HG03159 (cell line): ENCODE measurements around the gene PRIMA1.

Experiments
- ATAC-seq: cut with Tn5 transposase; IDR thresholded peaks from one replicate; pipeline ENCODE4 v1.9.1; 2021; ENCODE audit warnings: mild to moderate bottlenecking, moderate library complexity; ENCODE audit not compliant: unreplicated experiment

The PRIMA1 gene

DNA sequence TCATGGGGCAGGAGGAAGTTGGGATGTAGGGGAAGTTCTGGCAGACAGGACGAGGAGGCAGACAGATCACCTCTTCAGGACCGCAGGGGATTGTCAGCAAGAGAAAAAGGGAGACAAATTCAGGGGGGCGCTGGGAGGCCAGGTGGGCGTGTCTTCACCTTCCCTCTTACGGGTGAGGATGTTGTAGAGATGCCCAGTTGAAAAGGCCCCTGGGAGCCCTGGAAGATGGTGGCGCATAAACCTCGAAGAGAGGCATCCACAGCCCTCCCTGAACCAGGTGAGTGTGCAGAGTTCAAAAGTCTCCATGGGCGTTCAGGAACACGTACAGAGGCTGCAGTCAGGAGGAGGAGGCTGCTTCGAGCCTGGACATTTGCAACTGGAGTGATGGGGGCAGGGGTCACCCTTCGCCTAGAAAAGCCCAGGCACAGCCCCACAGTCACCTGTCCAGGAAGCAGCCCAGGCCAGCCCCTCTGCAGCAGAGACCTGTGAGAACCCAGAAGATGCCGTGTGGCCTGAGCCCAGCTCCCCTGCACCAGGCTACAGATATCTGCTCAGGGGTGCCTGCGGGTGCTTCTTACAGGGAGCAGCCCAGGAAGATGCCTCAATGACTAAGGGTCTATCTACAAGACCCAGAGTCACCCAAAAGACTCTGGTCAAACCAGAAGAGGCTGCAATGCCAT, 74.4 kb downstream of the PRIMA1 start:
- ATAC-seq: no peak

DNA sequence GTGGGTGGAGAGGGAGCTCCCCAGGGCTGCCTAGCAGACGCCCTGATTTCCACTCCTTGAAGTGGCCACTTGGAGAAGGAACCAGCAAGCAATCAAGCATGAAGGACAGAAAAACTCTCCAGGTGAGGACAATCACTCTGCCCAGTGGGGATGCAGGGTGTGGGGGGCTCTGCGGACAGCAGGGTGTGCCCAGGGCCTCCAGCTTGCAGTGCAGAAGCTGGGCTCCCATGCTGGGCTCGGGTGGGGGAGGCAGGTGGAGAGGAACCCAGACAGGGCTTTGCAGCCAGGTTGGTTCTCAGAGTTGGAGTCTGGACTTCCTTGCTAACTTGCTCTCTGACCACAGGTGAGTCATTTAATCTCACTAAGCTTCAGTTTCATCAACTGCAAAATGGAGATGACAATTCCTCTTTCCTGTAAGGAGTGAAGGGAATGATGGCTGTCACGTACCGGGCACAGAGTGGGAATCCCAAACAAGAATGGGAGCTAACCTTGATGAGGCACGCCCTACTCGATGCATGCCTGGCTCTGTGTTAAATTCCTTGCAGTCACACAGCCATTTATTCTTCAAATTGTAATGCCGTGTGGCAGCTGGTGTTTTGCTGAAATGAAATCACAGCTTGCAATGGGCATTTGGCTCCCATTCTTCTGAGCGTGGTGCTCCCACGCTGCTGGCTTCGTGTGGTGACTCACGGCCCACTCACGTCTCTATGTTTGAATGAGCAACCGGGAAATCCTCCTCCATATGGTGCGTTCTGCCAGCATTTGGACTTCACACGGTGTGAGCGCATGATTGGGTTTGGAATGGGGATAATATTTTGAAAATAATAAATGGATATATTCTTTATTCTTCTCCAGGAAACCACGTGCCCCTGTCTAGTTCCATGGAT, 75.2 kb downstream of the PRIMA1 start:
- ATAC-seq: no peak

DNA sequence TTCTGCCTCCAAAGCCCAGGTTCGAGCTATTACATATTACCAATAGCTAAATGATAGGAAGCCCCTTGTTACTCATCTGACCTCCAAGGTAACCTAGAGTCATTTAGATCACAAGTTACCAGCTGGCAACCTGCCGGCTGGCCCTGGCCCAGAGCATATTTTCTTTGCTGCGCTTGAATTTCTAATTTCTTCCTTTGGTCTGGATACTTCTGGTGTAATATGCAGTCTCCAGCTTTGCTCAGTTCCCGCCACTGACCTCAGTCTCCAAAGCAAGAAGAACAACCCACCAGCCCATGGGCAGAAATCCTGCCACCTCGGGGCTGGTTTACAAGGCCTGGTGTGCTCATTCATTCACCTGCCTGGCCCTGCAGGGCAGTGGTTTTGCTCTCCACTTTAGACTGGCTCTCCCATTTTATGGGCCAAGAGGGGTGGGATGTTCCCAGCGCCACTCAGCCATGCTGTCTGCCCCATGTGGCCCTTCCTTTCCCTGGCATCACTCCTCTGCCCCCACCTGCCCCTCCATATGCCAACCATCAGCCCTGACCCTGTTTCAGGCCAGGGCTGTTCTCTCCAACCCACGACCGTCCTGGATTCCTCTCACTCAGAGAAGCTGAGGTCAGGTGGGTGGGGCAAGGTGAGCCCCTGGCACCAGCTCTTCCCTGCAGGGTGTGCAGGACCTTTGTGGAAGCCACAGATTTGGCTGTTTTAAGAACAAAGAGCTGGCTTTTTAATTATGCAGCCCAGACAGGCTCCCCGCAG, 76.0 kb downstream of the PRIMA1 start:
- no peak for ATAC-seq

DNA sequence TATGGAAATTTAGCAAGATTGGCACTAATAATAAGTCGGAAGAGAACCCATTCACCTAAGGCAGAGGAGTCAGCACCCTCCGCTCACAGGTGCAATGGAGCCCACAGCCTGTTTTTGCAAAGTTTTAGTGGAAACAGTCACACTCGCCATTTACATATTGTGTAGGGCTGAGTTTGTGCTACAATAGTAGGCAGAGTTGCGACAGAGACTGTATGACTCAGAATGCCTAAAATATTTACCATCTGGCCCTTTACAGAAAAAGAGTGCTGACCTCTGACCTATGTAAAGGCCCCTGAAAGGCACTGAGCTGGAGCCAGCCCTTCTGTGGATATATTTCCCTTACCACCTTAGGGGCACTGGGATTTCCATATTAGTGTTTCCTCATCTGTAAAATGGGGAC, 79.0 kb downstream of the PRIMA1 start:
- ATAC-seq: no peak

DNA sequence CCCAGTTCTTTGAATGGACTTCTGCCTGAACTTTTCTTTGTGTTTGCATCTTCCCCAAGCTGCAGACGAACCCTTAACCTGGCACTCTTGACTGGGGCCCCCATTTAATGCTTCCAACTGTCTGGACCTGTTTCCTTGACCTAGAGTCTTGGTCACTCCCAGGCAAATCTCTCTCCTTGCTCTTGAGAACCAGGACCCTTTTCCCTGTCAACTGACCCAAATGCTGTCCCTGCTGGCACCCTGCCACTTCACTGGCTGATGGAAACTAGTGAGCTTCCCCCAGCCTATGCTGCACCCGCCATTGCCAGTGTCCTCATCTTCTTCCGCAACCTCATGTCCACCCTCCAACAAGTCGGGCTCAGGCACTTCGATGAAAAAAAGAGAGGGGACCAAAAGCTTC, 79.5 kb downstream of the PRIMA1 start:
- ATAC-seq: no peak

DNA sequence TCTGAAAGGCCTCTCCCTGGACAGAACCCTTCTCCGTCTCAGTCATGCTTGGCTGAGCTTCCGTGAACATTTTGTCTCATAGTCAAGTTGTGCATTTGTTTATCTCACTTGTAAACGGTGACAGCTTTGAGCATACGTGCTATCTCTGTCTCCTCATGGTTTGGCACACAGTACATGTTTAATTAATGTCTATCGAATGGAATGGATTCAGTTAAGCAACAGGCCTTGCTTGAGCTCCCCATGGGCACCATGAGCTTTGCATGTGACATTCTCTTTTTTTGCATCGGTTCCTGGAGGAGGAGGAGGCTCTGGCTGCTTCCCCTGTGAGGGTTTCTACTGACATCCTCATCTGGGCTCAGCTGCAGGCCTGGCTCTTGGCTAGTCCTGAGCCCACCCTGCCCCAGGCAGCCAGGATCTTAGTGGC, 80.0 kb downstream of the PRIMA1 start:
- ATAC-seq: no peak

DNA sequence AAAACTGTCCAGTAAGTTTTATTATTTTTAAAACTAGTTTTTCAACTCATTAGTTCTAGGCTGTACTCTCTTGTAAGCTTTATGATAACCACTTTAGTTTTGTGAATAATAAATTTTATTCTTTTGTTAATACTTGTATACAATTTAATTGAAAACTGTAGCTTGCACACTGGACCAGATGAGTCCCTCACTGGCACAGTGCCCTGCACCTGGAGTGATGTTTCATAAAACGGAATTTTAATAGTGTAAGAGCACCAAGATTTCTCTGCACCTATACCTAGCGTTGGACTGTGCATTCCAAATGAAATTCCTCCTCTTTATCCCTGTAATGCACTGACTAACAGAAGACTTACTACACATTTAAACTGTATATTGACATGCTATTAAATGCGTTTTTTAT, 80.8 kb downstream of the PRIMA1 start:
- ATAC-seq: no peak

DNA sequence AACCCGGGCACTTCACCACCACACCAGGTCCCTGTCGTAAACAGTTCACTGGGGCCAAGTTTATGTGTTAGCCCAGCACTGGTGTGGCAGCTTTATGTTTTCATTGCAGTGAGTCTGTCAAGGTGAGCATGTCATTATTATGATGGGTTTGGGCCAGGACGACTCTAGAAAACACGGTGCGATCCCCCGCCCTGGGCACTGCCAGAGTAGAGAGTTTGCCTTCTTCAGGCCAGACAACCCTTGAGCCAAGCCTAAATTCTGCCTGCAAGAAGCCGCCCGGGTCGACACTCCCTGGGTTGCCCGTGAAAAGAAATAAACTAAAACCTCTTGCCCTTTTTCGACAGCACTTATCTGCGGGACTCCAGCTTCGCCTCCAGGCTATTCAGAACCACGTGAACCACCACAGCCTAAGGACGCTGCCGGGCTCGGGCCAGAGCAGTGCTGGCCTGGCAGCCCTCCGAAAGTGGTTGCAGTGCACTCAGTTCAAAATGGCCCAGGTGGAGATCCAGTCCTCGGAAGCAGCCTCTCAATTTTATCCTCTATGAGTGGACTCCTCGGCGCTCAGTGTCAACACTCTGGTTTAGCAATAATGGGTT, 81.8 kb downstream of the PRIMA1 start:
- ATAC-seq: no peak

DNA sequence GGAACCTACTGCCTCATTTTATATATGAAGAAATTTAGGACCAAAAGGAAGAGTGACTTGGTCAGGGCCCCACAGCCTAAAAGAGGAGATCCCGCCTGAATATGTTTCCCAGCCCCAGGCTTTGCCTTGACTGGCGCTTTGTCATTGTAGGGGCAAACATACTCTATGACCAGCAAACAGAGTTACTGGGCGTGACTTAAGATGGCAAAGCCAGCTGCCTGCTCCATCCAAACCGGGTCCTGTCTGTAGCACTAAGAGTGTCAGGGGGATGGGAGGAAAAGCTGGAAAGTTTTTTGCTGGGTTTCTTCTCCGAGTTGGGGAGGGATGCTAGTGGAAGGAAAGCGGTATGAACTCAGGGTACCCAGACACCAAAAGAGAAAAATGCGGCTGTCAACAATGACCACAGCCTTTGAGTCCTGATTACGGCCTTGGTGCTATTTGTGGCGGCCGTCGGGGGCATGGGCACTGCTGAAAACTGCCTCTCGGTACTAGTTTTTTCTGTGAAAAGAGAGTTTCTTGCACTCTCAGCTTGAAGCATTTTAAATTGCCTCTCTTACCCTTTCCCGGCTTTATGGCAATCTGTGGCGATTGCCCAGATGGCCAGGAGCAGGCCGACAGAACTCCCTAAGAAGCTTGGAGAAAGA, 82.7 kb downstream of the PRIMA1 start:
- ATAC-seq: no peak

DNA sequence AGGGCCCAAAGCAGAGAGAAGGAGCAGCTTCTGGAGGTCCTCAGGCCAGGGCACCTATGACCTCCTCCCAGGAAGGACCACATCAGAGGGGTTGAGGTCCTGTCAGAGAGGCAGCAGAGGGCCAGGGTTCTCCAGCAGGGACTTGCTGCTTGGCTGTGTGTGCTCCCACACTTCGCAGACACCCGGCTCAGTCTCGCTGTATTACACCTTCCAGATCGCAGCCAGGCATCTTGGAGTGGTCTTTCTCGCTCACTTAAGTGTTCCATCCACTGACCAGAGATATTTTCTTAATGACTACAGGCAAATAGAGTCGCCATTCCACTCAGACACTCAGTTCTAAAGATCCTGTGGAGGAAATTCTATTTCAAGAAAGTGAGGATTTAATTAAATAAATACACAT, 84.3 kb downstream of the PRIMA1 start:
- no peak for ATAC-seq

DNA sequence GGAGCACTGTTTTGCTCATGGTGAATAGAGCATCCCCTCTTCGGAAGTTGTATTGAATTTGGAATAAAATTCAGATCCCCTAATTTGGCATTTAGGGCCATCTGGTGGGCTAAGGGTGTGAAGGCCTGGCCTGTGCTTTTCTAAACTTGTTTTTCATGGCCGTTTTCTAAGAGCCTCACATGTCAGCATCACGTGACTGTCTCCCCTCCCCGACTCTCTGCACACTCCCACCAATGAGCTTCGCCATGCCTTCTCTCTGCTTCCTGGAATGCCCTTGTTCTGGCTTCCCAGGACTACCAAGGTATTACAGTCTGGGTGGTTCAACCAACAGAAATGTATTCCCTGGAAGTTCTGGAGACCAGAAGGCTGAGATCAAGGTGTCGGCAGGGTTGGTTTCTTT, 85.3 kb downstream of the PRIMA1 start:
- no peak for ATAC-seq

DNA sequence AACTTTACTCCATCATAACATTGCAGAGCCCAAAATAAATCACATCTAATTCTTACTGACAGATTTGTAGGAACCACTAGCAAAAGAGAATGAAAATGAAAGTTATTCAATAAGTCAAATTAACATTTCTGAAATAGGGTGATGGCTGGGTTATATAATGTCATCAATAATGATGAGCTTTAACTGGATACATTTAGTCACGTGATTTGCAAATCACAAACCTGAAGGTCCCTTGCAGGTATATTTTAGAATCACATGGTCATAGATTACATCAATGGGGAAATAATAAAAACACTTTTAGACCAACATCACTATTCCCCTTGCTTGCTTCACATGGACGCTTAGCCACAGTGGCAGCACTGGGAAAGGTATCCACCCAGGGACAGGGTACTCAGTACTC, 86.7 kb downstream of the PRIMA1 start:
- no peak for ATAC-seq

DNA sequence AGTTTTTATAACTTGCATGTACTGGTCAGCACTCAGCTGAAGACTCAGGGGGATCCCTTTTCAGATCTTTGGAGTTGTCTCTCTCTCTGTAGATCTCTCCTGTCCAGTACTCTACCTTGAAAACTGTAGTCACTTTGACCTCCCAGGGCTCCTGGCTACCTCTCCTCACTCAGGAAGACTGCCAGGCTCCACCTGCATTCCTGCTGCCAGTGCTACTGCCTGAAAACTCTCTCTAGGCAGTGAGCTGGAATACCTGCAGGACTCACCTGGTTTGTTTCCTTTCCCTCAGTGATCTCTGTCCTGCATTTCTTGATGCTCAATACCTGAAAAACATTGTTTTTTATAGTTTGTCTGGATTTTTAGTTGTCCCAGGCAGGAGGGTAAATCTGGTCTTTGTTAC, 87.4 kb downstream of the PRIMA1 start:
- ATAC-seq: no peak

DNA sequence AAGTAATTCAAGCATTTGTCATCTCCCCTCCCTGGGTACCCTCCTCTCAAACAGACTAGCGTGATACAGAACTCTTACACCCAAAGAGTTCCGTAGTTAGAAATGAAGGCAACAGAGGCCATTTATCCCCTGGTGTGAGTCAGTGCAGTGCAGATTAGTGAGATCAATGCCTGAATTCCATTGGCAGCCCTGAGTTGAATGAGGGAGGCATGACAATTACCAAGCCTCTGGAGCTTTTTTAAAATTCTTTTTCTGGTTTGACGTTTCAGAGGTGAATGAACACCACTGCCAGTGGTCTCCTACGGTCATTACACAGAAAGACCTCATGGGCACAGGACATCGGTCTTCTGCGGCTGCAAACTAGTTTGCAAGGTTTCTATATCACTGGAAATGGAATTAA, 94.4 kb downstream of the PRIMA1 start:
- ATAC-seq: no peak

DNA sequence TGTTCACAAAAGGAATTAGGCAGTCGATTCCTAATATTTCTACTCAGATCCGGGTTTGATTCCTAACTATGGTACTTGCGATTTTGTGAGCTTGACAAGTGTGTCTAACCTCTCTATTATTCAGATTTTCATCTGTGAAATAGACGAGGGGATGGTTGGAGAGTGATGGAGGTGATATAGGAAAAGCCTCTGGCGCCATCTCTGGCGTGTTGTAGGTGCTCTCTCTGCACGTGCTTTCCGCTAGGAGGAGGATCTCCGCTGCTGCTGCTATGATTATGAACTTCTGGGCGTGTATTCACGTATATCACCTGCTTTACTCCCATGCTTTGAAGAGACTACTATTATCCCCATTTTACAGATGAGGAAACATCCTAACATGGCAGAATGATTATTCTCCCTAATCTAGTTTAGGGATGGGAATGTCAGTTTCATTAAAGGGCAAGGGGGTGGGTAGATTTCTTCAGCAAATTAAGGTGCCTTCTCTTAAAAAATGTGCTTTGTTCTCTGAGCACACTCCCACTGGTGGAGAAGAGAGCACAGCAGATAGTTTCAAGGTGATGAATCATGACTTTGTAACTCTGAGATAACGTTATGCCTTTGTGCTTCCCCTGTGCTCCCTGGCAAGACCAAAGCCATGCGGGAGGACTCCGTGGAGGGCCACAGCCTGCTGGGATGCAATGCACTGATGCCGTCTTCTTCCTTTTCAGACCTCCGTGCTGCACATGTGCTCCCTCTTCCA, 97.1 kb downstream of the PRIMA1 start:
- ATAC-seq: no peak

DNA sequence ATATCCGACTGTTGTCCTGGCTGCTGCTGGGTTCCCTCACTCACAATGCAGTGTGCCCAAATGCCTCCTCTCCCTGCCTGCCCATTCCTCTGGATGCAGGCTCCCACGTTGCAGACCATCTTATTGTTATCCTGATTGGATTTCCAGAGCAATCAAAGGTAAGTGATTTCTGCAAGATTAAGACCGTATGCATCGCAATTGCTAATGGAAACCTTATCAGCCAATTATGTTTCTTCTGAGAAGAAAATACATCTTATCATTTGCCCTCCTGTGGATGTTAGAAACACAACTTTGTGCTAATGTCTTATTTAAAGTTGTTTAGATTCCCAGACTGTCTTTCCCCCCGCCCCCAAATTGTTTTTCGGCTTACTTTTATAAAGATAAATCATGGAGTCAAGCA, 98.1 kb downstream of the PRIMA1 start:
- no peak for ATAC-seq

DNA sequence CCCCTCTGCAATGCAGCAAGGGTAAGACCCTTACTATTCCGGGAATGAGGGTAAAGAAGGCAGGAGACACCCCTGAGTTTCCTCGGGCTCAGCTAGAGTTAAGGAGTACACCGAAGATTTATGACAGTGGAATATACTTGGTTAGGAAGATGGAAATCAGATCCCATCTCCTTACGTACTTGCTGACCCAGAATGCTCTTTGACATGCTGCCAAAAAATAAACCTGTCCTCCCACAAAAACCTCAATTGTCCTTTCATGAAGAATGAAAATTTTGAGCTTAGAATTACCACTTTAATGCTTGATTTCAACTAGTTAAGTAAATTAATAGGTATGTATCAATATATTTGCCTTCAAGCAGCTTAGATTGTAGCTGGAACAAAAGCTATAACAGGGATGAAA, 99.5 kb downstream of the PRIMA1 start:
- no peak for ATAC-seq

DNA sequence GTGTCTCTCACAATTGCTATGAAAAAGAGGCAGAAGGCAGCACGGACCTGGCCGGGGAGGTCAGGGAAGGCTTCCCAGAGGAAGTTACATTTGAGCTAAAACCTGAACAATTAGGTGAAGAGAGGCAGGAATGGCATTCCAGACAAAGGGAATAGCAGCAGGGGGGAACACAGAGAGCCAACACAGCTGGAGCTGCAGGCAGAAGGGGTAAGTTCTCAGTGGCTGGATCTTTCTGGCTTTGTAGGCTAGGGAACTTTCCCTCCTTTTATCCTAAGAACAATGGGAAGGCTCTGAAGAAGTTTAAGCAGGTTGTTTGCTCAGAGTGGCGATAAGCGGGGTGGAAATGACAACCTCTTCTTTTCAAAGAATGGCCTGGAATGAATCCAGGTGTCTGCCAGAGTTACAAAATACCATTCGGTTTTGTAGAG, 100.0 kb downstream of the PRIMA1 start:
- ATAC-seq: no peak

DNA sequence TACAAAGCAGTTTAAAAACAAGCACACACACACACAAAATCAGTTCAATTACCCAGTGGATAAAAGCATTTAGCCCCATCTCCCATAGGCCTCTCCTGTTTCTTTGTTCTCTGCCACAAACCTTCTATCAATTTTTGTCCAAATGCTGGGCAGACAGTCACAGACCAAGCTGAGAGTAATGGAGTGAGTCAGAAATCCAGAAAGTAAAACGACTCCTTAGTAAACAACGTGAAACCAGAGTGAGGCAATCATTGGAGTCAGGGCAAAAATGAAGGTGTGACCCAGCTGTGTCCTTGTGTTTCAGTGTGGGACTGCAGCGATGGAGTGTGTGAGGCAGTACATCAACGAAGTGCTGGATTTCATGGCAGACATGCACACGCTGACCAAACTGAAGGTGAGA, 102.0 kb downstream of the PRIMA1 start:
- ATAC-seq: no peak
